ENCODE measurements around the gene BAIAP2. TPM values are rescaled to one million over a fixed set of nuclear protein-coding genes. Genes with fewer than 3 reads are reported as not detected.

Gene BAIAP2
- total RNA-seq, 1 donor from 2014 or later, result 48.9 TPM

- DNase-seq (ENCODE audit: low spot score in 2 of 2, unreplicated experiment in 2 of 2), result no peak
- H3K9me3 Mint-ChIP-seq, result peaks cover 10% of the 10 kb centered on the region
- TF ChIP-seq CTCF (IDR thresholded peaks at IDR 0.05; ENCODE audit: unreplicated experiment), result no peak
- H3K4me1 Mint-ChIP-seq, result peaks cover 11% of the 10 kb centered on the region
- H3K27ac Mint-ChIP-seq, result peak overlapping the region; percentile 28
- peak overlapping the region; percentile 32 for H3K4me3 Mint-ChIP-seq
- H3K27me3 Mint-ChIP-seq (ENCODE audit: low read depth), result no peaks in the 10 kb centered on the region
- peaks cover 3% of the 10 kb centered on the region for H3K36me3 Mint-ChIP-seq
Measured at GRCh38 chr17:81018044-81018802, 16.7 kb upstream of the BAIAP2 start.

GRCh38 chr17:81019563-81020442 is 15.1 kb upstream of the BAIAP2 start:
- H3K4me3 Mint-ChIP-seq, result no peak overlapping the region
- H3K27ac Mint-ChIP-seq, result no peak overlapping the region
- peaks cover 3% of the 10 kb centered on the region for H3K27me3 Mint-ChIP-seq (ENCODE audit: low read depth)
- DNase-seq (ENCODE audit: low spot score in 2 of 2, unreplicated experiment in 2 of 2), result no peak
- TF ChIP-seq CTCF (IDR thresholded peaks at IDR 0.05; ENCODE audit: unreplicated experiment), result no peak
- peaks cover 10% of the 10 kb centered on the region for H3K9me3 Mint-ChIP-seq
- peaks cover 14% of the 10 kb centered on the region for H3K4me1 Mint-ChIP-seq
- peaks cover 3% of the 10 kb centered on the region for H3K36me3 Mint-ChIP-seq

GRCh38 chr17:81020443-81020766 is 14.5 kb upstream of the BAIAP2 start:
- no peak for DNase-seq (ENCODE audit: low spot score in 2 of 2, unreplicated experiment in 2 of 2)
- Mint-ChIP-seq H3K9me3 (peaks cover 9% of the 10 kb centered on the region), H3K4me1 (peaks cover 17% of the 10 kb centered on the region), H3K27me3 (ENCODE audit: low read depth) (peaks cover 3% of the 10 kb centered on the region), H3K4me3 (no peak overlapping the region), H3K27ac (no peak overlapping the region), H3K36me3 (peaks cover 3% of the 10 kb centered on the region)
- TF ChIP-seq CTCF (IDR thresholded peaks at IDR 0.05; ENCODE audit: unreplicated experiment), result no peak

GRCh38 chr17:81020767-81021497 is 14.0 kb upstream of the BAIAP2 start:
- no peaks in the 10 kb centered on the region for H3K36me3 Mint-ChIP-seq
- peaks cover 5% of the 10 kb centered on the region for H3K9me3 Mint-ChIP-seq
- H3K4me3 Mint-ChIP-seq, result no peak overlapping the region
- no peak for DNase-seq (ENCODE audit: low spot score in 2 of 2, unreplicated experiment in 2 of 2)
- H3K4me1 Mint-ChIP-seq, result peaks cover 17% of the 10 kb centered on the region
- H3K27ac Mint-ChIP-seq, result no peak overlapping the region
- no peak for TF ChIP-seq CTCF (IDR thresholded peaks at IDR 0.05; ENCODE audit: unreplicated experiment)
- peaks cover 3% of the 10 kb centered on the region for H3K27me3 Mint-ChIP-seq (ENCODE audit: low read depth)

- DNase-seq (ENCODE audit: low spot score in 2 of 2, unreplicated experiment in 2 of 2), result no peak
- H3K9me3 Mint-ChIP-seq, result peaks cover 3% of the 10 kb centered on the region
- no peak for TF ChIP-seq CTCF (IDR thresholded peaks at IDR 0.05; ENCODE audit: unreplicated experiment)
Measured at GRCh38 chr17:81021531-81022343, 13.2 kb upstream of the BAIAP2 start.

More at GRCh38 chr17:81021531-81022343, 13.2 kb upstream of the BAIAP2 start:
- Mint-ChIP-seq H3K4me3 (no peak overlapping the region), H3K4me1 (peaks cover 21% of the 10 kb centered on the region), H3K36me3 (no peaks in the 10 kb centered on the region), H3K27me3 (ENCODE audit: low read depth) (peaks cover 3% of the 10 kb centered on the region), H3K27ac (no peak overlapping the region)
